HG03103 (cell line): ENCODE measurements around the gene FAM228A.
"Not testable (repeated sequence)": the region's sequence is repeated elsewhere in the genome, so short reads cannot be mapped to it uniquely, and the experiment has no call there.

Source experiments
- ATAC-seq: cut with Tn5 transposase; IDR thresholded peaks from one replicate; pipeline ENCODE4 v1.9.1; 2021; ENCODE audit warnings: low read depth; ENCODE audit not compliant: unreplicated experiment

The FAM228A gene

DNA sequence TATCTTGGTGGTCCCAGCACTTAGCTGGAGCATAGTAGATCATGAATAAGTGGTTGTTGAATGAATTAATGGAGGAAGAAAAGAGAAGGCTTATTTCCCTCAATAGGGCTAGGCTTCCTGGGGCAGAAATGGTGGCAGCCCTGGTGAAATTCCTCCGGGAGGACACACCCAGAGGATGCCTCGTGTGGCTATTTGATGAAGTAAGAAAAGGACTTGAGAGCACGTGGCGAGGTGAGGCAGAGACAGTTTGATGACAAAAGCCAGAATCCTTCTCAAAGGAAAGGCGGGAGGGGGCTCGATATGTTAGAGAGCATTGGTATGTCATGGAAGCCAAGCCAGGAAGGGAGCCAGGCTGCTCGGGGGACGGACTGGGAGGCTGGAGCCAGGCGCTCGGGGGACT is 14.7 kb downstream of the FAM228A start:
- no peak for ATAC-seq

- ATAC-seq, result no peak
Observed at GRCh38 chr2:24190503-24190902, 15.7 kb downstream of the FAM228A start.

DNA sequence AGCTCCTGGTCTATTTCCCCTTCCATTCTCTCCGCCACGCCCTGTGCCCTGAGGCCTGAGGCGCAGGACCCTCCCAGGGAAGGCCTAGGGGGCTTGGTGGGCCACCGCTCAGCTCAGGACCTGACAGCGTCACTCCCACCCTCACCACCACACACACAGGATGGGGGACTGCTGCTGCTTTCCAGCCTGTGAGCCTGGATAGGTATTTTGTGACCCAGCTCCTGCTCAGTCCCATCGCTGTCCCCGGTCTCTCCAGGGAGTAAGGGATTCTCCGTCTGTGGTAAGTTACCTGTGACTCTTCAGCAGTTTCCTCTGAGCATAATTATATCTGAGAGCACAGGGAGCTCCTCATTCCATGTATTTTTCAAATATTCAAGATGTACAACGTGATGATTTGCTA is 16.3 kb downstream of the FAM228A start:
- ATAC-seq, result no peak

DNA sequence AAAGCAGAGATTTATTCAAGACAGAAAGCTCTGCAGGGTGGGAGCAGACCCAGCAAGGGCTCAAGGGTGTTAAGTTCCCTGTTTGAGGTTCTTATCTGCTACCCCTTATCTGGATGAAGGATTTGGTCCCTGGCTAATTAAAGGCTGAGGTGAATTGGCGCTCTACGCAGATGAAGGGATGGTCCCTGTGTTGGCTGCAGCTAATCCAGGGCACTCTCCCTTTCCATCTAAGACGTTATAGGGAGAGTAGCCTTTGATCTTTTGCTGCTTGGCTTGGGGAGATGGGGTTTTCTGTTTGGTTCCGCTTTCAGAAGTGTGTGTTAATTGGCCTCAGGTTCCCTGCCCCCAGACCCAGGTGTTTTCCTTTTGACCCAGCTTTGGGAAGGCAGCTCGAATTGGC is 17.0 kb downstream of the FAM228A start:
- no peak for ATAC-seq

- ATAC-seq, result not testable (repeated sequence)
Observed at GRCh38 chr2:24197213-24197612, 22.4 kb downstream of the FAM228A start.

- ATAC-seq, result no peak
Observed at GRCh38 chr2:24199968-24200590, 25.2 kb downstream of the FAM228A start.

DNA sequence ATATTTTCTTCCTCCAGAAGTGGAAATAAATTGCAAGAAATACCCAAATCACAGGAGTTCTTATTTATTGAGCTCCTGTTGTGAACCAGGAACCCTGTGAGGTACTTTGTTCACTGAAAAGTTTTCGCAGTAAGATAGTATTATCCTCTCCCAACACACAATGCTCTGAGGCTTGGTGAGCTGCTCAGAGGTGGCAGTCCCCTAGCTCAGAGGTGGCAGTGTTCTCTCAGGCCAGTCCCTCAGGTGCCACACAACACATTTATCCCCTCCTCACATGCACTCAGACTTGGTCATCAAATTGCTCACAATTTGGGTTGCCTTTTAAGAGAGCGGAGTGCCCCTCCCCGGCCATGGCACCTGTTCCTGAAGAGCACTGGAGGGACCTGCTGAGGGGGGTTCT is 25.9 kb downstream of the FAM228A start:
- ATAC-seq, result no peak

- no peak for ATAC-seq
Observed at GRCh38 chr2:24203029-24203786, 28.4 kb downstream of the FAM228A start.

DNA sequence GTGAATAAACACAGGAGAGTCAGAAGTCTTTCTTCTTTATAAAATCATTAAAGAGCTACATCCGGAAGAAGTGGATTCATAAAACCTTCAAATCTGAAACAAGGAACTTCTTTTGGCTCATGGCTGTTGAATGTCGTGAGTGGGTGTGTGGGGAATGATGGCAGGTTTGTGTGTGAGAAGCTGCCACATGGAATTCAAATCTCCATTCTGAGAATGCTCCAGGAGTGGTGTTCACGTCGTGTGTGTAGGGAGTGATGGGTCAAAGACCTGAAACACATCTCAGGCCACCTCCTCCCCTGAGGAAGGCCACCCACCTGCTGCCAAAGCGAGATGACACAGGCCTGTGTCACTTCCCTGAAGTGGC is 28.9 kb downstream of the FAM228A start:
- ATAC-seq, result no peak

DNA sequence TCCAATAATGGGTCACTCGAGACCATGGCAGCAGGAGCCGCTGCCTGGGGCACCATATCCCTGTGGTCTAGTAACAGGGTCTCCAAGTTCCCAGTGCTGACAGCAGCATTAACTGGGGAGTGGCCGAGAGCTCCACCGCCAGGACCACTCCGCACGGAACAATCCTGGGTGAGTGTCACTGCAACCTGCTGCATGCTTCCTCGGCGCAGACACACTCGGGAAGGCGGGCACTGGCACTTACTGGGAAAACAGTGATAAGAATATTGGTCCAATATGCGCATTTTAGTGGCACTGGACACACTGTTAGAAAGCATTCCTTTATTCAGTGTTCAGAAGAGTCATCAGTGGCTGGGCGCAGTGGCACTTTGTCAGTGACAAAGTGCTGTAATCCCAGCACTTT is 29.7 kb downstream of the FAM228A start:
- no peak for ATAC-seq

GRCh38 chr2:24205131-24205530 is 30.3 kb downstream of the FAM228A start:
- no peak for ATAC-seq

DNA sequence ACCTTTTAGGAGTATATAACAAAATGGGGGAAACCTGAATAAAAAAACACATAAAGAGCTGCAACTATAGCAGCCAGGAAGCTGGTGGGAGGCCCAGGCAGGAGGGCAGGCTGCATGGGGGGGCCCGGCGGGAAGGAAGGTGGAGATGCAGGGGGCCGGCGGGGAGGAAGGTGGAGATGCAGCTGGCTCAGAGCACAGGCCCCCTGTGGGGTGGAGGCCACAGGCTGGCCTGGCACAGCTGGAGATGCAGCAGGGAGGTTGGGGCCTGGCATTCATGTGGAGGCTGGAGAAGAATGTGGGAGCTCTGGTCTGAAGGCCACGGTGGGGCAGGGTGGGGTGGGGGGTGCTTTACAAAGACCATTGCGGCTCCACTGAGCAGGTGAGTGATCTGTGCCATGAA is 31.4 kb downstream of the FAM228A start:
- ATAC-seq, result no peak

- ATAC-seq, result no peak
Observed at GRCh38 chr2:24206714-24207113, 31.9 kb downstream of the FAM228A start.

GRCh38 chr2:24207359-24207758 is 32.5 kb downstream of the FAM228A start:
- no peak for ATAC-seq

GRCh38 chr2:24208490-24208889 is 33.6 kb downstream of the FAM228A start:
- no peak for ATAC-seq

- no peak for ATAC-seq
Observed at GRCh38 chr2:24209389-24210105, 34.7 kb downstream of the FAM228A start.

DNA sequence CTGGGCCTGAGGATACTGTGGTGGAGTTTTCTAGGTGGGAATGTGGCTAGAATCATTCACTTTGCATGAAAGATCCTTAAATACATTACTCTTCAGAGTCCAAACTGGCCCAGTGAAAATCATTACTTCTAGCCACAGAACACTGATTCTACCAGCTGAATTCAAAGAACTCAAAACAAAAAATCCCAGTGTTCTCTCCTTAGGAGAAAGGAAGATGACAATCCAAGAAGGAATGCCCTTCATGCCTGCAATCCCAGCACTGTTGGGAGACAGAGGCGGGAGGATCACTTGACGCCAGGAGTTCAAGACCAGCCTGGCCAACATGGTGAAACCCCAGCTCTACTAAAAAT is 35.2 kb downstream of the FAM228A start:
- ATAC-seq, result no peak

- ATAC-seq, result no peak
Observed at GRCh38 chr2:24210723-24211122, 35.9 kb downstream of the FAM228A start.

GRCh38 chr2:24211408-24211807 is 36.6 kb downstream of the FAM228A start:
- no peak for ATAC-seq

DNA sequence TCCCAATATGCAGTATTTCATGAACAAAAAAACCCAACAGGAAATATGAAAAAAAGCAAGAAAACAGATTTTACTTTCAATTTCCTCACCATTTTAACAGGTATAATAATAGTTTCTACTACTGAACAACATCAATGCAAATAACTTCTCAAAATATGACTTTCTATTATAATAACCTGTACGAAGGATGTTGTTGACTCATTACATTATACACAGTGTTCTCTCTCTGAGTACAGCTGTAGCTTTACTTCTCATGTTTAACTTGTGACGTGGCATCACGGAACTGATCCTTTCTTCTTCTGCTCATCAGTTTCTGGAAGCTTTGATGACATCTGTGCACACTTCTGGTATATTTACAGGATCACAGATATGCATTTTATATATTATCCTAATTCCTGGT is 40.0 kb downstream of the FAM228A start:
- peak; percentile 84 for ATAC-seq

DNA sequence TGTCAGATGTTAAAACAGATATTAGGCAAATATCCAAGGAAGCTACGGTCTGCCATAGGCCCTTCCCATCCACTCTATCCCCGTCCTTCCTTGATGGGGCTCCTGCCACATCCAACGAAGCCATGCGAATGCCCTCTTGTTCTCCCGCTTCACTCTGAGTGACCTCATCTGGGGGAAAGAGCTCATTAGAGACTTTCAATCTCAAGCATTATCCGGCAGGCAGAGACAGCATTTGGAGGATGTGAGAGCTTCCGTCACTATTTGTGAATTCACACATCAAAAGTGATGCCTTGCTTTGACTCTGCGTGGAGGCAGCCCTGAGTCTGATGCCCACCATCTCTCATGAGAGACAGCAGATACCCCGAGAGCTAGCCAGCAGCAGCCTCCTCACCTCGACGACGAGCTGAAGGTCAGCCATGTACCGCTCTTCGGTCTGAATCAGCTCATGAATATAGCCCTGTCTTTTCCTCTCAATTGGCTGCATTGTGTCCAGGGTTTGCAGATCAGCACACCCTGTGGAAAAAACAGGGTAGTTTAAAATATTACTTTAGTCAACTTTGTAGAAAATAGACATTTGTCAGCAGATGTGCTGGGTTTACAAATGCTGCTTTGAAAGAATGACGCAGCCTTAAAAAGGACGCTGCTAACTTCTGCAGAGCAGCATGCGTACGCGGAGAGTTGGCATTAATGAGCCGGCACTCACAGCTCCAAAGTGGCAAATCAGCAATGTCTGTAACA is 45.9 kb downstream of the FAM228A start:
- no peak for ATAC-seq
